Retina (tissue), 1 donor: ENCODE data around the gene RABEPK.
"Not testable (repeated sequence)": the region's sequence is repeated elsewhere in the genome, so short reads cannot be mapped to it uniquely, and the experiment has no call there.

Experiments used
- DNase-seq: peaks from one replicate; pipeline ENCODE4 v3.0.0-alpha.2; 2016

RABEPK gene

GRCh38 chr9:125255781-125256391 is 55.5 kb downstream of the RABEPK start:
- DNase-seq: peak; percentile 16

DNA sequence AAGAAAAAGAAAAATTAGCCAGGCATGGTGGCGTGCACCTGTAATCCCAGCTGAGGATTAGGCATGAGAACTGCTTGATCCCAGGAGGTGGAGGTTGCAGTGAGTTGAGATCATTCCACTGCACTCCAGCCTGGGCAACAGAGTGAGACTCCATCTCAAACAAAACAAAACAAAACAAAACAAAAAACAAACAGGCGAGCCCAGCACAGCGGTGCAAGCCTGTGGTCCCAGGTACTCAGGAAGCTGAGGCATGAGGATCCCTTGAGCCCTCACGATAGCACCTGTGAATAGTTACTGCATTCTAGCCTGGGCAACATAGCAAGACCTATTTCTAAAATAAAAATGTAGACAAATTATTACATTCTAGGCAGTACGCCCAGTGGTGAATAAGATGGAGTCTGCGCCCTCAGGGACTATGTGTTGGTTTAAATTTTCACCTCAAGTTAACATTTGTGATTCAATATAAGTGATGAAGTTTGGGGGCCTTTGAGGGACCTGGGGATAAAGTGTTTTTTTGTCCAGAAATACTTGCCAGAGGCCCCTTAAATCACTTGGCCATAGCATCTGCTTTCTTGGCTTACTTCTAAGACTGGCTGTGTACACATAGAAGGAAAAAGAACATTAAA is 57.9 kb downstream of the RABEPK start:
- DNase-seq: no peak

GRCh38 chr9:125258832-125259534 is 58.6 kb downstream of the RABEPK start:
- no peak for DNase-seq

DNA sequence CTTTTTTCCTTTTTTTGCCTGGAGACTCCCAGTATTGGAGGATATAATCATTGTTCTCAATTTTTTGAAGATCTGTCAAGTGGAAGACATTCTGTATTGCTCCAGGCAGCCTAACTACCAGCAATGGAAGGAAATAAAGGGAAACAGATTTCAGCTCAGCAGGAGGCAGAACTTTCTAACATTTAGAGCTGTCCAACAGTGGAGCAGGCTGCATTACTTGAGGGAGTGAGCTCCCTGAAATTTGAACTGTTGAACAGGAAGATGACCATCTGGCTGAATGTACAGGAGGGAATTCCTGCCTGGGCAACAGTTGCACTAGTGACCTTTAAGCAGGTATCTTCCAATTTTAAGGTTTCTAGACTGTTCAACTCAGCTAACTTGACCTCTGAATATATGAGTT is 60.2 kb downstream of the RABEPK start:
- DNase-seq: peak; percentile 3

DNA sequence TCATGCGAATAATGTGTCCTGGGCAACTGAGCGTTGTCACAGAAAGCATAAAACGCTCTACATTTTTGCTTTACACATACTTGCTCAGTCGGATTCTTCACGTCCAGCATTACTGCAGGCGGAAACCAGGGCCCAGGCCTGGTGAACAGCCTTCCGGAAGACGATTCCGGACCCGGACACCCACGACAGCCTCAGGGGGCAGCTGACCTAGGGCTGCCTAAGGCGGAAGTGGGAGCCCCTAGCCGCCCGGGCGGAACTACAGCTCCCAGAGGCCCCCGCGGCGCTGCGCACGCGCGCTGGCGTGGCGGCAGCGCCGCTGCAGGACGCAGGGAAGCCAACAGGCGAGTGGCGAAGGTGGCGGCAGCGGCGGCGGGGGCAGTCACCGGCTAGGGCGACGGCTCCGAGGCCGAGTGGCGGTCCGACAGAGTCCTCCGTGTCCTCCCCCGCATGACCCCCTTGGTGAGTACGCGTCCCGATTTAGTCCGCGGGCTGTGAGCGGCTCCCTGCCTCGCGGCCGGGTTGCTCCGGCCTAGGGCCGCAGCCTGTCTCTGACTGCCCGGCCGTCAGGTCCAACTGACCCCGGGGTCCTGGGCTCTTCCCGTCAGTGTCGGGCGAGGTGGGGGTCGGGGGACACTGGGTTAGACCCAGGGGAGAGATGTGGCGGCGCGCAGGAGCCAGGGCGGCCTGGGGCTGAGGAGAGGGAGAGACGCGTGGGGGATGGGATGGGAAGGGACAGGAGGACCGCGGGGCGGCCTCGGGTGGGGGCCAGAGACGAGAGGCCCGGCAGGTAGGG is 61.4 kb downstream of the RABEPK start, which contains the start of gene GAPVD1:
Gene GAPVD1, plus strand, starts transcription at position 326 of the 793 bp plus-strand sequence. CDS start 37,096 bp downstream, outside the sequence.
- DNase-seq: peak; percentile 98

DNA sequence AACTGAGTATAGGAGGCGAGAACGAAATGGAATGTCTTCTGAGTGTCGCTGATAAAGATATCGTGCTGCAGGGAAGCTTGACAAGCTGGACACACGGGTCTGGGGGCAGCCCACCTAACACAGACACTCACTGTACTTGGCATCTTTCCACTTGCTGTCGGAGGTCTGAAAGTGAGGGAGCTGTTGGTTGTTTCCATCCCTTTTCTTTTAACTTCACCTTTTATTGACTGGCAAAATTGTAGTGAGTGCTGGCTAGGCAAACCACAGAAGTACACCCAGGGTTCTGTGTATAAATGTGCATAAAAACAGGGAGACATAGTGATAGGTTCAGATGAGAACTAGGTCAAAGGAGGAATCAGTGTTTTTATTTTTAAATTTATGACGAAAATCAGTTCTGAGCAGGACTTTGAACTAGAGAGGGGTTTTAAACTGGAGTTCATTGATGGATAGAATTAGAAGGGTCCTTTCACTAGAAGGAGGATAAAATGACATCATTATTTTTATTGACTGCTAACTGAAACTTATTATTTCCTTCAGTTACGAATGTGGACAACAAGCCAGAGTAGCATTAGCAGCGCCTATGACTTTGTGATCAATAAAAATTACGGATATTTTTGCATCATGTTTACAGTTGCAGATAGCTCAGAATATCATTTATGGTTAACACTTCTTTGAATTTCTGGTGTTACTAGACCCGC is 62.1 kb downstream of the RABEPK start:
- DNase-seq: no peak

DNA sequence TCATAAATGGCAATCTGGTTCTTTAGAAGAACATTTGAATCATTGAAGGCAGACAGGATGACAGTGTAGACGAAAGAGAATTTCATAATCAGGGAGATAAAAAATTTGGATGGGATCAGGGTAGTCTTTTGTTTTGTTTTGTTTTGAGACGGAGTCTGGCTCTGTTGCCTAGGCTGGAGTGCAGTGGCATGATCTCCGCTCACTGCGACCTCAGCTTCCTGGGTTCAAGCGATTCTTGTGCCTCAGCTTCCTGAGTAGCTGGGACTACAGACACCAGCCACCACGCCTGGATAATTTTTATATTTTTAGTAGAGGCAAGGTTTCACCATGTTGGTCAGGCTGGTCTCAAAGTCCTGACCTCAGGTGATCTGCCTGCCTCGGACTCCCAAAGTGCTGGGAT is 63.7 kb downstream of the RABEPK start:
- DNase-seq: not testable (repeated sequence)

- no peak for DNase-seq
Measured at GRCh38 chr9:125268394-125269013, 68.2 kb downstream of the RABEPK start.

DNA sequence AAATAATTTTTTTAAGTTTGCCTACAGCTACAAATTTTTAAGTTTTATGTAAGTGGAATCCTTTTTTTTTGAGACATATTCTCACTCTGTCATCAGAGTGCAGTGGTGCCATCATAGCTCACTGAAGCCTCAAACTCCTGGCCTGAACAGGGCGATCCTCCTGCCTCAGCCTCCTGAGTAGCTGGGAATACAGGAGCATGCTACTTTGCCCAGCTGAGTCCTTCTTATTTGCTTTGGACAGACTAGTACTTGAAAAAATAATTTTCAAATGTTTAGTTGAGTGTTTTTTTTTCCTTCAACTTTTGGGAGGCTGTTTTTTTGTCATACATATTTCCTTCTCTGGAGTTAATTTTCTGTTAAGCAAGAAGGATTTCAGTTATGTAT is 68.7 kb downstream of the RABEPK start:
- no peak for DNase-seq

- DNase-seq: no peak
Measured at GRCh38 chr9:125271081-125271480, 70.7 kb downstream of the RABEPK start.

GRCh38 chr9:125272697-125273096 is 72.4 kb downstream of the RABEPK start:
- DNase-seq: no peak

DNA sequence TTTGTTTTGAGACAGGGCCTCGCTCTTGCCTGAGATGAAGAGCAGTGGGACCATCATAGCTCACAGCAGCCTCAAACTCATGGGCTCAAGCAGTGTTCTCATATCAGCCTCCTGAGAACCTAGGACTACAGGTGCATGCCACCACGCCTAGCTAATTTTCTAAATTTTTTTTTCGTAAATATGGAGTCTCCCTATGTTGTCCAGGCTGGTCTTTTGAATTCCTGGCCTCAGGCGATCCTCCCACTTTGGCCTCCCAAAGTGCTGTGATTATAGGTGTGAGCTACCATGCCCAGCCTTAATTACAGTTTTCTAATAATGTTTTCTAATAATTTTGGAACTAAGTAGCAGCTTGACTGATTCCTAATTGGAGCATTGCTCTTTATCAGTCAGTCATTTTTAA is 76.4 kb downstream of the RABEPK start:
- no peak for DNase-seq

DNA sequence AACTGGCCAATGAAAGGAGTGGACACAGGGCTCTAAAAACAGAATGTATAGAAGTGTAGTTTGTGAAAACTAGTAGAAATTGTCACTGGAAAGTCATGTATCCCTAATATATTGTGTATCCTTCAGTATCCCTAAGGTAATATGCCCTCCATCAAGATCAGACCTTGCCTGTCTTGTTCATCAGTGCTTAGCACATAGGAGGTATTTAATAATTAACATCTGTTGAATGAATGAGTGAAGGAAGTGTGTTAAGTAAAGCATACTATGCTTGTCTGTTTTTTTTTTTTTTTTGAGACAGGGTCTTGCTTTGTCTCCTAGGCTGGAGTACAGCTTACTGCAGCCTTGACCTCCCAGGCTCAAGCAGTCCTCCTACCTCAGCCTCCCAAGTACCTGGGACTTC is 77.1 kb downstream of the RABEPK start:
- DNase-seq: no peak

- DNase-seq: no peak
Measured at GRCh38 chr9:125280945-125281344, 80.6 kb downstream of the RABEPK start.
